Glomerular visceral epithelial cell (primary cell): ENCODE results near the gene NDUFA9.

Source experiments
- DNase-seq: peaks from one replicate; pipeline ENCODE4 v3.0.0-alpha.2; 2016; ENCODE audit errors: extremely low spot score

The NDUFA9 gene

DNA sequence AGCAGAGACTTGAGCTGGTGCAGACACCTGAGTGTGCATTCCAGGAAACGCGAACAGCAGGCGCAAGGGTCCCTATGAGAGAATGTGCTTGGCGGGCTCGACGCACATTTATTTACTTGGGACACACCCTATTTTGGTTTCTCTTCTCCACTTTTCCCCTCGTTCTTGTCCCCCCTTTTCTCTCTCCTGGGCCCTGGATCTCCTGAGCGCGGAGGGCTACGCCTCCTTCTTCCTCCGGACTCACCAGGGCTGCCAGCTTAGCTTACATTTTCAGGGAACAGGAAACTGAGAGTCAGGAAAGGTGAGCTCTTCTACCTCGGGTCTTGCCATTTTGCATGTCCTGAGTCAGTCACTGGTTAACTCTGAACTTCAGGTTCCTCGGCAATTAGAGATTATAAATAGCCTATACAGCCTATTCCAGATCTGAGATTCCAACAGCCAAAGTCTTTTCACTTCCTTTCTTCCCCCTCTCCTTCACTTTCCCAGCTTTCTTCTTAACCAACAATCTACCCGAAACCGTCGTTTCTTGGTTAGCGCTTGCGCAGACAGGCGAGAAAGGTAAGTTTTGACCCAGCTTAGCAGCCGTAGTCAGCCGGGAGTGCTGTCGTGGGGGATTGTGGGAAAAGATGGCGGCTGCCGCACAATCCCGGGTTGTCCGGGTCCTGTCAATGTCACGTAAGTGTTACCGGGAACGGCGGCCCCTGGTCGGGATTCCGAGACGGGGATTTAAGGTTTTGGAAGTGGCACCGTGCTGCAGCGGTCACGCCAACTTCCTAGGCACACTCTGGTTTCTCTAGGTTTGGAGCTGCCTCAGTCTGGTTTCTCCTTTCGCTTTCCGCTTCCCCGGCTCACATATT, at the start of gene NDUFA9, which contains the start of gene AKAP3:
Gene NDUFA9 (plus strand): TSS at position 614 of the 857 bp plus-strand sequence. CDS start 13 bp downstream, at position 627.
Gene AKAP3 (minus strand): TSS at position 551 of the 857 bp plus-strand sequence. CDS start 10,855 bp downstream, outside the sequence.
- peak; percentile 80 for DNase-seq

GRCh38 chr12:4603421-4603820, 45.5 kb upstream of the NDUFA9 start:
- no peak for DNase-seq

GRCh38 chr12:4603946-4604345, 45.0 kb upstream of the NDUFA9 start:
- no peak for DNase-seq

GRCh38 chr12:4604684-4605193, 44.2 kb upstream of the NDUFA9 start:
- DNase-seq, result peak; percentile 79

DNA sequence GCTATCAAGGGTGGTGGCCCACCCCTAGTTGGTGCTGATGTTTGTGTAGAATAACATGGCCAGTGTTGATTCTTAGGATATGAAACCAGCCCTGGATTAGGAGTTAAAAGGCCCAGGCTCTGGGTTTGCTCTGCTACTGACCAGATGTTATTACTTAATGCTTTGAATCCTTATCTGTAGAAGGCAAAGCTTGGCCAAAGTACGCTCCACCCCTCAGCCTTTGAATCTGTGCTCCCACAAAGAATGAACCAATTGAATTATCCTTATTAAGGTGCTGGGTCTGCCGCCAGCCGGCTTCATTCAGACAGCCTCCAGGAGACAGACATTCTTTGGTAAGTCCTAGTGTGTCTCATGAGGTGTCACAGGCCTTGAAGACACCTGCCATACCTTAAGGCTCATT, 41.9 kb upstream of the NDUFA9 start:
- no peak for DNase-seq

- DNase-seq, result no peak
These were observed 39.8 kb upstream of the NDUFA9 start for GRCh38 chr12:4609071-4609470.

GRCh38 chr12:4610481-4610880, 38.4 kb upstream of the NDUFA9 start:
- DNase-seq, result no peak

DNA sequence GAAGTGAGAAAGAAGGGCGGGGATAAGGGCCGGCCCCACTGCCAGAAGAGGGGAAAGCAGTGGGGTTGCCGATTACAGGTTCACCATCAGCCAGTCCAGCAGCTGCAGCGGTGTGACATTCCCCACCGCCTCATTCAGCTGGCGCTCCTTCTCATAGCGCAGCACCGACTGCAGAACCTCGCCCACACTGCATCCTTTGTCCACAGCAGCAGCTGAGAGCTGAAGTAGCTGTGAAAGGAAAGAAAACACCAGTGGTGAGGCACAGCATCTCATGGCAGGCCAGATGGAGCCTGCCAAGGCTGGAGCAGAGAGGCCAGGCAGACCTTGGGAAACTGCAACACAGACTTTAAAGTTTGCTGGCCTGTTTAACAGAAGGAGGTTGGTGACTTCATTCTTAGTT, 33.2 kb upstream of the NDUFA9 start:
- no peak for DNase-seq

- no peak for DNase-seq
These were observed 27.4 kb upstream of the NDUFA9 start for GRCh38 chr12:4621511-4621910.

DNA sequence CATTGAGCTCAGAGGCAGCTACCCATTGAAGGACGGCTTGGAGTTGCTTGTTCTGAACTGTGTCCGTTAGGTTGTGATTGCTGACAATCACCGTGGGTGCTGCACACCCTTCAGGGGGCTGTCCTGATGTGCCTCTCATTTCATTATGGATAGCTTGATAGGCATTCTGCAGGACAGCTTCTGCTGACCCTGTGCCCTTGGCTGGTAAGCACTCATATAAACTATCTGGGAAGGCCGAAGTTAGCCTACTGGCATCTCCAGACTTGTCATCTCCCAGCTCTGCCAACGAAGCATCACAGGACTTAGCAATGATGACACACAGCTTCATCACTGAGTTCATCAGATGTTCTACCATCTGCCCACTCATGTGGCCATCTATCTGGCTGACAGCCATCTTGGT, 22.4 kb upstream of the NDUFA9 start:
- DNase-seq, result no peak

DNA sequence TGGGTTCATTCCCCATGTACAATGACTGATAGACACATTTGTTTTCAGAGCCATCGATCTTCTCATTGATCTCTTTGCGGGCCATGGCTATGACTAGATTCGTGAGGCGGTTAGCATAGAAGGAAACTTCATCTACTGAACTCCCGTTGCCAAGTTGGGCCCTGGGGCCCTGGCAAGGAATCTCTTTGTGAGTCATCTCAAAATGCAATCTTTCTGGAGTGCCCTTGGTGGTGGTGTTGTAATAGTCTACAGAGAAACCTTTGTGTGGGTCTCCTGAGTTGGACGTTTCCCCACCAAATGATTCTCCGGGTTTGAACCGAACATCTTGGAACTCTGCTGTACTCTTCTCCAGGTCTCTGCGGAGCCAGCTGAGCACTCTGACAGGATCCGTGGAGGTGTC, 20.5 kb upstream of the NDUFA9 start:
- no peak for DNase-seq

- no peak for DNase-seq
These were observed 18.7 kb upstream of the NDUFA9 start for GRCh38 chr12:4630262-4630661.

GRCh38 chr12:4643747-4644146, 5.2 kb upstream of the NDUFA9 start:
- no peak for DNase-seq

DNA sequence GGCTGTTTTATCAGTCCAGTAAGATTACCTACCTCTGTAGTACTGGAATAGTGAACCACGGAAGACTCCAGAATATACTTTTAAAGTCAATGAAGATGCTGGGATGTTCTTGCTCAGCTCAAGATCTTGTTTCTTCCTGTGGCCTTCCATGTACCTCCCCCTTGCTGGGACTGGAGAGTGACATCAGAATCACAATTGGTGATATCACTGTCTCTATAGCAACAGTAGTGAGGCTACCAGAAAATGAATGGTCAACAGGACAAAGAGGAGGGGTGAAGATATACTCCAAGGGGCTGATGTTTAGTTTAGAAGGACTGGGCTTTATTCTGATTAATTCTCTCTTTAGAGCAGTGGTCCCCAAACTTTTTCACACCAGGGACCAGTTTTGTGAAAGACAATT, 3.9 kb upstream of the NDUFA9 start:
- DNase-seq, result no peak

- DNase-seq, result peak; percentile 36
These were observed 812 bp upstream of the NDUFA9 start for GRCh38 chr12:4648104-4648500.

GRCh38 chr12:4649358-4649661, 396 bp downstream of the NDUFA9 start:
- no peak for DNase-seq

DNA sequence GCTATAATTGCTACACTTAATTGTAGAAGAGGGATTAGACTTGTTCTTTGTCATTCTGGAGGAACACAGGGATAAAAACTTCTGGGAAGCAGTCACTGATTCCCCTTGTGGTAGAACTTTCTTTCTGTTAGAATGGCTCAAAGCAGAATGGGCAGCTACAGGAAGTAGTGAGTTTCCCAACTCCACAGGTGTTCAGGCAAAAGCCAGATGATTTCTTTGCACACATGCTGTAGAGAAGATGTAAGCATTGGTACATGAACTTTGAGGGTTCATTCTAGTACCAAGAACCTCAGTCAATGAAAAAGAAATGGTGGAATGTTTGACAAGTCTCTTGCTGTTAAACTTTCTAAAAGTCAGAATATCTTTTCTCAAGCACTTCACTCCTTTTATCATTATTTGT, 4.3 kb downstream of the NDUFA9 start:
- no peak for DNase-seq

GRCh38 chr12:4653691-4654090, 4.8 kb downstream of the NDUFA9 start:
- no peak for DNase-seq

DNA sequence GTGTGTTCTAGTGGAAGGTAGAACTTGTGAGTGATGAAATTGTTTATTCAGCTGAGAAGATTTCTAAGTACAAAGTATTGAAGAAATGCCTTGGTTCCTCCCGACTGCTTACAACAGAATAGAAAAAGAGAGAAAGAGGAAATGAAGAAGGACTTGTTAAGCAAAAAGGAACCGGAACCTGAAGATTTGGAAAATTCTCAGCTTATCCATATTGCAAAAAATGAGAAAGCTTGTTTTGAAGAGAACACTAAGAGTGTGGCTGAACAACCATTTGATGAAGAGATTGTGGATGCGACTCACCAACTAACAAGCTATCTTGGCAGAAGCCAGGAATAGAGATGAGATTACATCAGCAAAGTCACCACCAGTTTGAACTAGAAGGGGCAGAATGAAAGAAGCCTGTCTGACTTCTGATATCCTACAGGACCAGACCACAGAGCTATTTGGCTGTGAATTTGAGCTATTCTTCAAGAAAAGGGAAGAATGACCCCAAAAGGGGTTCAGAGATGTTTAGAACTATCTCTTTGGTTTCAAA, 15.1 kb downstream of the NDUFA9 start:
- peak; percentile 56 for DNase-seq

DNA sequence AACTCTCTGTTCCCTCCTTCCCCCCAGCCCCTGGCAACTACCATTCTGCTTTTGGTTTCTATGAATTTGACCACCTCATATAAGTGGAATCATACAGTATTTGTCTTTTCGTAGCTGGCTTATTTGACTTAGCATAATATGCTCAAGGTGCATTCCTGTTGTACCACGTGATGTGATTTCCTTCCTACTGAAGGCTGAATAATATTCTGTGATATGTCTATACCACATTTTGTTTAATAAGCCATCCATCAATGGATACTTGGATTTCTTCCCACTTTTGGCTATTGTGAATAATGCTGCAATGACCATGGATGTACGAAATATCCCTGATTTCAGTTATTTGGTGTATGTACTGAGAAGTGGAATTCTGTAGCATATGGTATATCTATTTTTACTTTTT, 16.3 kb downstream of the NDUFA9 start:
- DNase-seq, result no peak

DNA sequence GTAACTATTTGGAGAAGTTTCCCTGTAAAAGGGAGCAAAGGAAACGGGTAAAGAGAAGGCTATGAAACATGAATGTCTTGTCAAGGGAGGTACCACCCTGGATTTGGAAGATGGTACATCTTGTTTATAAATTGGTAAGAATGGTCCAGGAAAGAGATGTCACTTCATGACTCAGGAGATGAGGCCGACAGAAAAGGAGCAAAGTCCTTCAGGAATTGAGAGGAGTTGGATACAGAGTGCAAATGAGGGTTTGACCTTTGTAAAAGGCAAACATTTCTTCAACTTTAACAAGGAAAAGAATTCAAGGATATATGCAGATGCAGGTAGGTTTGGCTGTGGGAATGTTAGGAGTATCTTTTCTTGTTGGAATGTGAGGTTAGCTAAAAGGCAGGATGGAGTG, 30.8 kb downstream of the NDUFA9 start:
- no peak for DNase-seq

- no peak for DNase-seq
These were observed 32.8 kb downstream of the NDUFA9 start for GRCh38 chr12:4681732-4682131.

DNA sequence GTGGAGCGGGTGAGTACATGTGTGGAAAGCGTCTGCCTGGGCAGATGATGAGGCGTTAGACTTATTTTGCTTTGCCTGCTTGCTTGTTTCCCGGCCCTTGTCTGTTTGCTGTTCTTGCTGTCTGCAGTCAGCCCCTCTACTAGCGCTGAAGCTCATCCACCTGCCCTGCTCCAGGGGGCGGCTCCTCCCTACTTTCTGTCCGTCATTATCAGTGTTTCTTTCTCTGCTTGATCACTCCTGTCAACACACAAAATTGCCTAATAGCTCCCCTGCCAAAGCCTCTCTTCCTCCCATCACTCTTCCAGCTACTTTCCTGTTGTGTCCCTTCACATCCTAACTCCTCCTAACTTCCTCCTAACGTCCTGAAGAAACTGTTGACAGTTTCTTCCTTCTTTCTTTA, 36.4 kb downstream of the NDUFA9 start:
- DNase-seq, result no peak
